GM12878 (cell line): ENCODE data around the gene TMEM132C. TPM values are rescaled to one million over a fixed set of nuclear protein-coding genes. Genes with fewer than 3 reads are reported as not detected.

Experiments used
- ATAC-seq: fragments of 200-7000 bp; cut with Tn5 transposase; 3 replicates; pipeline ENCODE4 v1.9.1; 2020; ENCODE audit warnings: mild to moderate bottlenecking, moderate library complexity
- BruUV-seq: library from RNA; stranded (reverse); fragments of 400-500 nt; replicated peaks from 2 replicates; lab custom pipeline; 2021; lab: Mats Ljungman, UMichigan
- CTCF ChIA-PET: fragments of 300-600 bp; sonication (Branson Sonifier 250); formaldehyde crosslinking; extraction: SDS; loops from one replicate; lab custom pipeline; 2021; ENCODE audit warnings: inconsistent platforms; lab: Yijun Ruan, JAX
- POLR2A ChIA-PET: fragments of 350-600 bp; formaldehyde crosslinking; extraction: SDS; loops from one replicate; lab custom pipeline; 2021; ENCODE audit warnings: inconsistent platforms; lab: Charles Lee
- RAD21 ChIA-PET: fragments of 300-600 bp; sonication (Branson Sonifier 250); formaldehyde crosslinking; loops from one replicate; lab custom pipeline; 2023; ENCODE audit warnings: antibody characterized with exemption; ENCODE audit not compliant: unreplicated experiment; lab: Charles Lee
- SMC1A ChIA-PET: fragments of 300-600 bp; sonication (Branson Sonifier 250); formaldehyde crosslinking; loops from one replicate; lab custom pipeline; 2023; ENCODE audit not compliant: unreplicated experiment, uncharacterized antibody; lab: Charles Lee
- DNase-seq: peaks from one replicate; pipeline ENCODE4 v3.0.0-alpha.2; 2011; ENCODE audit warnings: low read depth, low spot score
- FAIRE-seq: peaks from 3 replicates; lab custom pipeline; 2011; peaks lifted over from hg19 to GRCh38; lab: Jason Lieb, UNC
- H2AFZ ChIP-seq: 2 replicates; pipeline ENCODE4 v1.6.0; 2011; ENCODE audit warnings: low read depth, low read length, control low read depth; ENCODE audit not compliant: control insufficient read depth
- H3K27ac ChIP-seq: 2 replicates; pipeline ENCODE4 v1.5.1; 2011; ENCODE audit warnings: control low read depth; ENCODE audit not compliant: control insufficient read depth, insufficient read depth
- H3K27me3 ChIP-seq, 2 experiments: replicated peaks in 1 of 2; 2 replicates each; pipeline versions ENCODE4 v1.6.0 to v1.6.1; 2011; ENCODE audit warnings: low read length in 1 of 2; ENCODE audit not compliant: control insufficient read depth in 2 of 2, insufficient read depth in 2 of 2
- H3K36me3 ChIP-seq, 2 experiments: 2 replicates each; pipeline ENCODE4 v1.5.1; 2011; ENCODE audit warnings: low read length in 1 of 2; ENCODE audit not compliant: control insufficient read depth in 2 of 2, insufficient read depth in 2 of 2
- H3K4me1 ChIP-seq: 2 replicates; pipeline ENCODE4 v1.6.1; 2011; ENCODE audit warnings: mild to moderate bottlenecking, low read length, moderate library complexity, mixed read lengths; ENCODE audit not compliant: control insufficient read depth, insufficient read depth
- H3K4me2 ChIP-seq: 2 replicates; pipeline ENCODE4 v1.6.0; 2011; ENCODE audit warnings: control low read depth; ENCODE audit not compliant: control insufficient read depth, insufficient read depth
- H3K4me3 ChIP-seq: fragments of 200-600 bp; sonication (generic); 2 replicates; pipeline ENCODE4 v1.5.1; 2016
- H3K79me2 ChIP-seq: 2 replicates; pipeline ENCODE4 v1.6.0; 2011; ENCODE audit warnings: low read length; ENCODE audit not compliant: control insufficient read depth, insufficient read depth
- H3K9ac ChIP-seq: 2 replicates; pipeline ENCODE4 v1.8.0; 2011; ENCODE audit warnings: low read length, control low read depth, mixed read lengths; ENCODE audit not compliant: control insufficient read depth, insufficient read depth
- H3K9me3 ChIP-seq: replicated peaks from 3 replicates; pipeline ENCODE4 v1.5.1; 2011; ENCODE audit warnings: mild to moderate bottlenecking, low read length; ENCODE audit not compliant: control insufficient read depth, insufficient read depth
- H4K20me1 ChIP-seq: 2 replicates; pipeline ENCODE4 v1.6.0; 2011; ENCODE audit not compliant: control insufficient read depth, insufficient read depth
- BCL3 ChIP-seq: IDR thresholded peaks from 2 replicates; pipeline ENCODE4 v1.6.1; 2011; ENCODE audit warnings: borderline replicate concordance, low read depth, mild to moderate bottlenecking, moderate library complexity, low read length; ENCODE audit not compliant: insufficient read depth, poor library complexity, severe bottlenecking
- CBX3 ChIP-seq: fragments of 200-600 bp; sonication (generic); IDR thresholded peaks from 2 replicates; pipeline ENCODE4 v1.6.1; 2016; ENCODE audit warnings: low read depth, borderline replicate concordance
- EZH2 ChIP-seq: IDR thresholded peaks from 2 replicates; pipeline ENCODE4 v1.6.1; 2012; ENCODE audit warnings: low read depth, mild to moderate bottlenecking, control low read depth, inconsistent platforms, low read length, borderline replicate concordance; ENCODE audit not compliant: control insufficient read depth
- IKZF2 ChIP-seq, 2 experiments: fragments of 450-650 bp; IDR thresholded peaks; 2 replicates each; pipeline ENCODE4 v1.6.1; 2017; ENCODE audit warnings: mild to moderate bottlenecking in 2 of 2, moderate library complexity in 2 of 2
- LARP7 ChIP-seq: fragments of 450-650 bp; IDR thresholded peaks from 2 replicates; pipeline ENCODE4 v1.6.1; 2017; ENCODE audit warnings: mild to moderate bottlenecking
- NBN ChIP-seq: fragments of 450-650 bp; IDR thresholded peaks from 2 replicates; pipeline ENCODE4 v1.6.1; 2016
- NR2C2 ChIP-seq: IDR thresholded peaks from 2 replicates; pipeline ENCODE4 v1.6.1; 2011; ENCODE audit warnings: borderline replicate concordance, low read depth; ENCODE audit not compliant: control insufficient read depth, insufficient read length
- SMC3 ChIP-seq: IDR thresholded peaks from 2 replicates; pipeline ENCODE4 v1.6.1; 2011; ENCODE audit warnings: low read length, improper control_type of control experiment, borderline replicate concordance
- SRF ChIP-seq, 2 experiments: IDR thresholded peaks; 2 replicates each; pipeline ENCODE4 v1.6.1; 2011; ENCODE audit warnings: low read depth in 2 of 2, low read length in 2 of 2, mild to moderate bottlenecking in 1 of 2, moderate library complexity in 1 of 2
- TARDBP ChIP-seq: IDR thresholded peaks from 2 replicates; pipeline ENCODE4 v1.6.1; 2016; ENCODE audit warnings: borderline replicate concordance
- WRNIP1 ChIP-seq: IDR thresholded peaks from 2 replicates; pipeline ENCODE4 v1.6.1; 2011; ENCODE audit warnings: low read depth, low read length, improper control_type of control experiment, borderline replicate concordance
- WGBS: methylation state at CpG from one replicate; pipeline ENCODE4 v1.1.6; 2016; ENCODE audit warnings: low lambda C conversion rate; ENCODE audit not compliant: insufficient replicate concordance, insufficient coverage; ENCODE audit errors: missing lambda C conversion rate; 5-methylcytosine and 5-hydroxymethylcytosine counted together
- in situ Hi-C: fragments of 300-500 bp; cut with MboI; formaldehyde crosslinking; loops from 9 replicates; pipeline ENCODE4 v1.14.3; 2018; ENCODE audit warnings: mixed read lengths
- intact Hi-C: fragments of 100-400 bp; cut with micrococcal nuclease; formaldehyde crosslinking; loops from one replicate; pipeline ENCODE4 v1.14.2; 2022; ENCODE audit not compliant: unreplicated experiment
- polyA plus RNA-seq, 11 experiments: library from polyadenylated mRNA; depleted of rRNA in 4 of 11; unstranded in 6 of 11; stranded (reverse) in 5 of 11; fragments of >200 nt; fragmentation: Nextera tagmentation in 4 of 11; fragmentation: Illumina TruSeq in 1 of 11; extraction: Ambion mirVana in 4 of 11; extraction: Trizol in 1 of 11; gene quantifications; 1 replicate in 1 of 11; 2 replicates in 10 of 11; pipeline versions ENCODE4 v1.2.1 to v1.2.3, GENCODE V29; 2011 to 2016; ENCODE audit warnings: inconsistent platforms in 2 of 11, missing spikeins in 2 of 11, low read depth in 1 of 11
- total RNA-seq, 4 experiments: library from RNA; depleted of rRNA in 3 of 4; stranded (reverse); fragments of >200 nt in 3 of 4; fragmentation: Illumina TruSeq in 1 of 4; extraction: Trizol in 1 of 4; gene quantifications; 2 replicates each; pipeline versions ENCODE4 v1.2.1 to v1.2.3, GENCODE V29; 2013 to 2021

Gene TMEM132C
- total and polyA plus RNA-seq, 10 of the 15 experiments (the other 5 are each of a cell fraction or from before 2014, with no cell fraction given), result not detected

- Histone ChIP-seq H3K27me3 (no peaks in the 10 kb centered on the region), H3K79me2 (no peaks in the 10 kb centered on the region), H3K4me2 (no peak overlapping the region), H3K4me1 (no peaks in the 10 kb centered on the region), H3K27ac (no peak overlapping the region), H3K9ac (no peak overlapping the region), H3K36me3 (no peaks in the 10 kb centered on the region), H3K4me3 (no peak overlapping the region), H3K9me3 (no peaks in the 10 kb centered on the region), H2AFZ (no peak overlapping the region), H4K20me1 (no peaks in the 10 kb centered on the region)
- no peak for DNase-seq
- BruUV-seq, result no TSS peak
- ChIA-PET SMC1A (no interaction called here), CTCF (no interaction called here), POLR2A (no interaction called here), RAD21 (no interaction called here)
- no peak for FAIRE-seq
- WGBS, result 14% methylated on average over 2 of the region's 2 CpGs
- in situ Hi-C loops (no loop called here), intact Hi-C loops (no loop called here)
- TF ChIP-seq SMC3, result no peak
- no peak for TF ChIP-seq SRF (IDR thresholded peaks at IDR 0.05; ENCODE audit: low read depth in 2 of 2, low read length in 2 of 2)
- no peak for TF ChIP-seq BCL3
- TF ChIP-seq WRNIP1, result no peak
- TF ChIP-seq IKZF2 (IDR thresholded peaks at IDR 0.05), result no peak
- no peak for TF ChIP-seq NBN
- no peak for TF ChIP-seq CBX3
- TF ChIP-seq LARP7, result no peak
- no peak for TF ChIP-seq NR2C2
- no peak for TF ChIP-seq EZH2
- no peak for TF ChIP-seq TARDBP
- ATAC-seq, result no peak
Observed at GRCh38 chr12:128312661-128313060, 45.7 kb downstream of the TMEM132C start.
